T-helper 17 cell (primary cell): ENCODE data around the gene FANCI. TPM values are rescaled to one million over a fixed set of nuclear protein-coding genes. Genes with fewer than 3 reads are reported as not detected.
A peak's percentile ranks its signal among the peaks of the same experiment; 100 is the strongest.

Experiments
- ATAC-seq: fragments of 150-1000 bp; cut with Tn5 transposase; 2 replicates; pipeline ENCODE4 v1.10.0; 2021; ENCODE audit warnings: mild to moderate bottlenecking, moderate library complexity
- DNase-seq, 3 donors: peaks; one replicate each; pipeline versions ENCODE4 v3.0.0 to v3.0.0-alpha.2; 2020 to 2021
- H3K9me3 ChIP-seq: one replicate; pipeline ENCODE4 v1.7.0; 2013; ENCODE audit warnings: low read length, mild to moderate bottlenecking; ENCODE audit not compliant: control insufficient read depth, poor library complexity, severe bottlenecking
- H3K27ac Mint-ChIP-seq: one replicate; pipeline ENCODE4 v1.8.0; 2022; ENCODE audit warnings: mild to moderate bottlenecking, moderate library complexity, mixed read lengths
- H3K27me3 Mint-ChIP-seq: one replicate; pipeline ENCODE4 v1.8.0; 2022; ENCODE audit warnings: mixed read lengths
- H3K36me3 Mint-ChIP-seq: one replicate; pipeline ENCODE4 v1.8.0; 2022; ENCODE audit warnings: low read depth, mixed read lengths
- H3K4me1 Mint-ChIP-seq: one replicate; pipeline ENCODE4 v1.8.0; 2022; ENCODE audit warnings: mild to moderate bottlenecking, mixed read lengths
- H3K4me3 Mint-ChIP-seq: one replicate; pipeline ENCODE4 v1.8.0; 2022; ENCODE audit warnings: mild to moderate bottlenecking, moderate library complexity, mixed read lengths
- total RNA-seq, 4 donors: library from RNA in 2 of 4; stranded (reverse) in 2 of 4; gene quantifications; one replicate each; pipeline ENCODE4 v1.2.3 and lab custom pipeline; 2022 to 2026

FANCI gene
- total RNA-seq, 2 donors from 2014 or later = 12.5 to 15.2 TPM

- Mint-ChIP-seq H3K4me3 (no peak overlapping the region), H3K27ac (no peak overlapping the region), H3K27me3 (no peaks in the 10 kb centered on the region), H3K4me1 (peaks cover 2% of the 10 kb centered on the region), H3K36me3 (peaks cover 3% of the 10 kb centered on the region)
- DNase-seq (no peak), ATAC-seq (no peak)
- H3K9me3 ChIP-seq = no peaks in the 10 kb centered on the region
These were observed 56.1 kb downstream of the FANCI start for GRCh38 chr15:89299896-89300295.

- H3K27me3 Mint-ChIP-seq = no peaks in the 10 kb centered on the region
- H3K4me3 Mint-ChIP-seq = no peak overlapping the region
- H3K36me3 Mint-ChIP-seq = peaks cover 3% of the 10 kb centered on the region
- no peaks in the 10 kb centered on the region for H3K9me3 ChIP-seq
- no peak overlapping the region for H3K27ac Mint-ChIP-seq
- no peak for DNase-seq
- no peak for ATAC-seq
- peaks cover 2% of the 10 kb centered on the region for H3K4me1 Mint-ChIP-seq
These were observed 57.7 kb downstream of the FANCI start for GRCh38 chr15:89301304-89302089.

GRCh38 chr15:89303986-89304385, 60.2 kb downstream of the FANCI start:
- DNase-seq (no peak), ATAC-seq (no peak)
- Mint-ChIP-seq H3K36me3 (peaks cover 3% of the 10 kb centered on the region), H3K27me3 (no peaks in the 10 kb centered on the region), H3K27ac (no peak overlapping the region), H3K4me1 (peaks cover 3% of the 10 kb centered on the region), H3K4me3 (no peak overlapping the region)
- H3K9me3 ChIP-seq = no peaks in the 10 kb centered on the region

GRCh38 chr15:89305395-89305794, 61.6 kb downstream of the FANCI start:
- no peak overlapping the region for H3K4me3 Mint-ChIP-seq
- no peak overlapping the region for H3K27ac Mint-ChIP-seq
- H3K4me1 Mint-ChIP-seq = peaks cover 4% of the 10 kb centered on the region
- no peaks in the 10 kb centered on the region for H3K9me3 ChIP-seq
- no peaks in the 10 kb centered on the region for H3K27me3 Mint-ChIP-seq
- DNase-seq (no peak), ATAC-seq (no peak)
- peaks cover 3% of the 10 kb centered on the region for H3K36me3 Mint-ChIP-seq

- H3K27ac Mint-ChIP-seq = no peak overlapping the region
- no peaks in the 10 kb centered on the region for H3K36me3 Mint-ChIP-seq
- H3K9me3 ChIP-seq = no peaks in the 10 kb centered on the region
- H3K27me3 Mint-ChIP-seq = no peaks in the 10 kb centered on the region
- H3K4me3 Mint-ChIP-seq = no peak overlapping the region
- no peak for DNase-seq
- no peak for ATAC-seq
- H3K4me1 Mint-ChIP-seq = peaks cover 2% of the 10 kb centered on the region
These were observed 63.3 kb downstream of the FANCI start for GRCh38 chr15:89307046-89307587.

GRCh38 chr15:89307791-89308190, 64.0 kb downstream of the FANCI start:
- H3K4me3 Mint-ChIP-seq = no peak overlapping the region
- no peaks in the 10 kb centered on the region for H3K36me3 Mint-ChIP-seq
- ATAC-seq = no peak
- H3K4me1 Mint-ChIP-seq = peaks cover 2% of the 10 kb centered on the region
- H3K27me3 Mint-ChIP-seq = no peaks in the 10 kb centered on the region
- no peak overlapping the region for H3K27ac Mint-ChIP-seq
- DNase-seq = no peak
- no peaks in the 10 kb centered on the region for H3K9me3 ChIP-seq

GRCh38 chr15:89308236-89308635, 64.5 kb downstream of the FANCI start:
- Mint-ChIP-seq H3K4me1 (peaks cover 2% of the 10 kb centered on the region), H3K4me3 (no peak overlapping the region), H3K36me3 (no peaks in the 10 kb centered on the region), H3K27ac (no peak overlapping the region), H3K27me3 (no peaks in the 10 kb centered on the region)
- no peak for DNase-seq
- no peak for ATAC-seq
- no peaks in the 10 kb centered on the region for H3K9me3 ChIP-seq

- no peaks in the 10 kb centered on the region for H3K9me3 ChIP-seq
- DNase-seq (no peak), ATAC-seq (no peak)
- Mint-ChIP-seq H3K4me3 (no peak overlapping the region), H3K27me3 (no peaks in the 10 kb centered on the region), H3K36me3 (peaks cover 2% of the 10 kb centered on the region), H3K27ac (peak overlapping the region; percentile 57), H3K4me1 (peaks cover 7% of the 10 kb centered on the region)
These were observed 66.2 kb downstream of the FANCI start for GRCh38 chr15:89309993-89310392.

- H3K9me3 ChIP-seq = no peaks in the 10 kb centered on the region
- H3K27me3 Mint-ChIP-seq = no peaks in the 10 kb centered on the region
- H3K36me3 Mint-ChIP-seq = peaks cover 18% of the 10 kb centered on the region
- peak overlapping the region; percentile 92 for H3K27ac Mint-ChIP-seq
- DNase-seq (no peak), ATAC-seq (peak; percentile 20)
- H3K4me1 Mint-ChIP-seq = peaks cover 22% of the 10 kb centered on the region
- no peak overlapping the region for H3K4me3 Mint-ChIP-seq
These were observed 71.7 kb downstream of the FANCI start for GRCh38 chr15:89315375-89315929.

GRCh38 chr15:89316504-89316903, 72.7 kb downstream of the FANCI start:
- no peaks in the 10 kb centered on the region for H3K9me3 ChIP-seq
- H3K27me3 Mint-ChIP-seq = no peaks in the 10 kb centered on the region
- peaks cover 23% of the 10 kb centered on the region for H3K4me1 Mint-ChIP-seq
- no peak overlapping the region for H3K4me3 Mint-ChIP-seq
- peaks cover 19% of the 10 kb centered on the region for H3K36me3 Mint-ChIP-seq
- H3K27ac Mint-ChIP-seq = peak overlapping the region; percentile 92
- DNase-seq (no peak), ATAC-seq (no peak)

- peaks cover 23% of the 10 kb centered on the region for H3K4me1 Mint-ChIP-seq
- ATAC-seq (no peak), DNase-seq (no peak)
- peaks cover 19% of the 10 kb centered on the region for H3K36me3 Mint-ChIP-seq
- no peaks in the 10 kb centered on the region for H3K27me3 Mint-ChIP-seq
- no peaks in the 10 kb centered on the region for H3K9me3 ChIP-seq
- H3K27ac Mint-ChIP-seq = peak overlapping the region; percentile 24
- no peak overlapping the region for H3K4me3 Mint-ChIP-seq
These were observed 73.5 kb downstream of the FANCI start for GRCh38 chr15:89317186-89317720.

- no peaks in the 10 kb centered on the region for H3K27me3 Mint-ChIP-seq
- peaks cover 28% of the 10 kb centered on the region for H3K4me1 Mint-ChIP-seq
- ATAC-seq (no peak), DNase-seq (no peak)
- H3K27ac Mint-ChIP-seq = peak overlapping the region; percentile 78
- H3K9me3 ChIP-seq = no peaks in the 10 kb centered on the region
- H3K36me3 Mint-ChIP-seq = peaks cover 20% of the 10 kb centered on the region
- no peak overlapping the region for H3K4me3 Mint-ChIP-seq
These were observed 75.9 kb downstream of the FANCI start for GRCh38 chr15:89319678-89320077.

- Mint-ChIP-seq H3K4me3 (peak overlapping the region; percentile 55), H3K27me3 (no peaks in the 10 kb centered on the region), H3K27ac (peak overlapping the region; percentile 78), H3K36me3 (peaks cover 20% of the 10 kb centered on the region), H3K4me1 (peaks cover 26% of the 10 kb centered on the region)
- no peaks in the 10 kb centered on the region for H3K9me3 ChIP-seq
- DNase-seq (no peak), ATAC-seq (no peak)
These were observed 76.4 kb downstream of the FANCI start for GRCh38 chr15:89320200-89320599.
